Breast epithelium (tissue), 4 donors: ENCODE data around the gene RTBDN. TPM values are rescaled to one million over a fixed set of nuclear protein-coding genes. Genes with fewer than 3 reads are reported as not detected.

Experiments used
- DNase-seq, 2 donors: peaks; one replicate each; pipeline ENCODE4 v3.0.0-alpha.2; 2019; ENCODE audit warnings: low spot score in 2 of 2
- H3K27ac ChIP-seq, 2 donors: fragments of 200-600 bp; sonication (generic) in 1 of 2; one replicate each; pipeline ENCODE4 v1.5.1; 2016 to 2019; ENCODE audit warnings: mild to moderate bottlenecking in 1 of 2
- H3K27me3 ChIP-seq, 2 donors: fragments of 200-600 bp; sonication (generic) in 1 of 2; one replicate each; pipeline versions ENCODE4 v1.5.1 to v1.6.0; 2017 to 2019; ENCODE audit warnings: control low read depth in 1 of 2, mild to moderate bottlenecking in 1 of 2
- H3K36me3 ChIP-seq: fragments of 200-600 bp; one replicate; pipeline ENCODE4 v1.5.1; 2019
- H3K4me1 ChIP-seq, 2 donors: fragments of 200-600 bp; sonication (generic); one replicate each; pipeline ENCODE4 v1.5.1; 2016 to 2019; ENCODE audit warnings: control low read depth in 1 of 2
- H3K4me3 ChIP-seq, 3 donors: fragments of 200-600 bp; sonication (generic); 1 replicate in 2 of 3; 2 replicates in 1 of 3; pipeline ENCODE4 v1.5.1; 2016 to 2019; ENCODE audit warnings: mild to moderate bottlenecking in 3 of 3, moderate library complexity in 2 of 3
- H3K9me3 ChIP-seq, 2 donors: fragments of 200-600 bp; sonication (generic) in 1 of 2; one replicate each; pipeline ENCODE4 v1.5.1; 2016 to 2019; ENCODE audit warnings: control low read depth in 1 of 2
- CTCF ChIP-seq, 3 donors: fragments of 450-650 bp; IDR thresholded peaks; one replicate each; pipeline ENCODE4 v1.5.1; 2016 to 2017; ENCODE audit warnings: antibody characterized with exemption in 3 of 3, mild to moderate bottlenecking in 3 of 3, moderate library complexity in 3 of 3
- POLR2A ChIP-seq: fragments of 450-650 bp; IDR thresholded peaks from one replicate; pipeline ENCODE4 v1.6.1; 2016; ENCODE audit warnings: antibody characterized with exemption, mild to moderate bottlenecking, moderate library complexity
- POLR2AphosphoS5 ChIP-seq, 3 donors: sonication (generic); formaldehyde crosslinking; IDR thresholded peaks; one replicate each; pipeline ENCODE4 v1.6.1; 2017; ENCODE audit warnings: antibody characterized with exemption in 3 of 3
- intact Hi-C: fragments of 100-400 bp; cut with DNase I; formaldehyde crosslinking; loops from one replicate; pipeline ENCODE4 v1.15.1; 2023; ENCODE audit warnings: low total_unique reads
- total RNA-seq, 3 donors: library from RNA; depleted of rRNA; stranded (reverse); fragments of >200 nt; gene quantifications; one replicate each; pipeline ENCODE4 v1.1.0, GENCODE V29; 2016

Gene RTBDN
- total RNA-seq, 3 donors from 2014 or later = not detected

GRCh38 chr19:12873891-12874745, 39.7 kb upstream of the RTBDN start:
- Histone ChIP-seq H3K36me3 (no peaks in the 10 kb centered on the region), H3K27me3 (no peaks in the 10 kb centered on the region), H3K4me1 (no peaks in the 10 kb centered on the region), H3K27ac (no peak overlapping the region), H3K9me3 (no peaks in the 10 kb centered on the region), H3K4me3 (peak overlapping the region in 1 of 3 donors; percentile 49)
- TF ChIP-seq POLR2AphosphoS5 (IDR thresholded peaks at IDR 0.05) (no peak), POLR2A (no peak), CTCF (IDR thresholded peaks at IDR 0.05) (no peak)
- no peak for DNase-seq
- intact Hi-C loops = no loop called here

GRCh38 chr19:12872941-12873890, 38.8 kb upstream of the RTBDN start:
- Histone ChIP-seq H3K27ac (no peak overlapping the region), H3K27me3 (no peaks in the 10 kb centered on the region), H3K4me3 (peak overlapping the region in 2 of 3 donors; percentile 49 to 58), H3K36me3 (no peaks in the 10 kb centered on the region), H3K9me3 (no peaks in the 10 kb centered on the region), H3K4me1 (no peaks in the 10 kb centered on the region)
- intact Hi-C loops = no loop called here
- TF ChIP-seq POLR2A = no peak
- no peak for TF ChIP-seq CTCF (IDR thresholded peaks at IDR 0.05)
- no peak for TF ChIP-seq POLR2AphosphoS5 (IDR thresholded peaks at IDR 0.05)
- peak in 1 of 2 donors; percentile 92 for DNase-seq

GRCh38 chr19:12872255-12872654, 37.9 kb upstream of the RTBDN start:
- H3K4me1 ChIP-seq = no peaks in the 10 kb centered on the region
- TF ChIP-seq POLR2AphosphoS5 (IDR thresholded peaks at IDR 0.05) (no peak), POLR2A (no peak), CTCF (IDR thresholded peaks at IDR 0.05) (no peak)
- no peaks in the 10 kb centered on the region for H3K9me3 ChIP-seq
- H3K4me3 ChIP-seq = no peak overlapping the region
- DNase-seq = no peak
- no peaks in the 10 kb centered on the region for H3K27me3 ChIP-seq
- no peak overlapping the region for H3K27ac ChIP-seq
- intact Hi-C loops = no loop called here
- H3K36me3 ChIP-seq = no peaks in the 10 kb centered on the region

GRCh38 chr19:12871681-12872080, 37.3 kb upstream of the RTBDN start:
- TF ChIP-seq POLR2A = no peak
- TF ChIP-seq CTCF (IDR thresholded peaks at IDR 0.05) = no peak
- no peak for TF ChIP-seq POLR2AphosphoS5 (IDR thresholded peaks at IDR 0.05)
- intact Hi-C loops = no loop called here
- H3K36me3 ChIP-seq = no peaks in the 10 kb centered on the region
- H3K27ac ChIP-seq = no peak overlapping the region
- H3K4me3 ChIP-seq = no peak overlapping the region
- no peaks in the 10 kb centered on the region for H3K4me1 ChIP-seq
- no peaks in the 10 kb centered on the region for H3K27me3 ChIP-seq
- DNase-seq = no peak
- H3K9me3 ChIP-seq = no peaks in the 10 kb centered on the region
